NCI-H1694 (cell line): ENCODE results near the gene ACTBL2.
"Not testable (repeated sequence)": the region's sequence is repeated elsewhere in the genome, so short reads cannot be mapped to it uniquely, and the experiment has no call there.

Source experiments
- DNase-seq: peaks from one replicate; lab custom pipeline; 2025; lab: John Stamatoyannopoulos, UW

The ACTBL2 gene

DNA sequence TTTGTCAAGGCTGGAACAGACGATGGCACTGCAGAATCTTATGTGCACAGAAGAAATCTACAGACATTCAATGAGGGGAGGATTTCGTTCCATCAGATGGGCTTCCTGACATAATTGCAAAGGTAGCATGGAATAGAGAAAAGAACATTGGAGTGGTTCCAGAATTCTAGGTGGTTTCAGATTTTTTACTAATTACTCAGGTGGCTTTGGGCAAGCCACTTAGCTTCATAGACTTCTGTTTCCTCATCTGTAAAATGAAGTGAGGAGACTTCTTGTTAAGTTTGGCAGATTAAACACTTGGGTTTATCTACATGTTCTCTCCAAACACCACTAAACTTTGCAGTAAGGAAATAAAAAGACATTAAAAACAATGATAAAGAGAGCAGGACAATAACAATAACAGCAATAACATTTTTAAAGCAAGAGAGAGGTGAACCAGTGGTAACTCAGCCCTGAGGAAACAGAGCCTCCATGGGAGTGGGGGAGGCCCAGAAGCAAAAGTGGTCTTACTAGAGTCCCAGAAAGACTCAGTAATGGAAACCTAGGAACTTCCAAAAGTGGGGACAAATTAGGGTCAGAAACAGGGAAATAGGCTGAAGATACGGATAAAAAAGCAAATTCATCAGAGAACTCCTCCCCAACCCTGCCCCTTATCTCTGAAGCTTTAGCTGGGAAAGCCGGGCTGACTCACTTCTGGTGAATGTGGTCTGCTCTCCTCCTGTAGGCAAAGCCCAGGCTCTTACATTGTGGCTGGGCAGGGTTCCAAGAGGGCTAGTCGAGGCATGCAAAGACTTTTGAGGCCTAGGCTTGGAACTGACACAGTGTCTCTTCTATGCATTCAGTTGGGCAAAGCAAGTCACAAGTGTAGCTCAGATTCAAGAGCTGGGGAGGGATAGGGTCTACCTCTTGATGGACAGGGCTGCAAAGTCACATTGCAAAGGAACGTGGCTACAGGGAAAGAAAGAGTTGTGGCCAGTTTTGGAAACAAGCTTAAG is 11.8 kb upstream of the ACTBL2 start:
- peak; percentile 31 for DNase-seq

DNA sequence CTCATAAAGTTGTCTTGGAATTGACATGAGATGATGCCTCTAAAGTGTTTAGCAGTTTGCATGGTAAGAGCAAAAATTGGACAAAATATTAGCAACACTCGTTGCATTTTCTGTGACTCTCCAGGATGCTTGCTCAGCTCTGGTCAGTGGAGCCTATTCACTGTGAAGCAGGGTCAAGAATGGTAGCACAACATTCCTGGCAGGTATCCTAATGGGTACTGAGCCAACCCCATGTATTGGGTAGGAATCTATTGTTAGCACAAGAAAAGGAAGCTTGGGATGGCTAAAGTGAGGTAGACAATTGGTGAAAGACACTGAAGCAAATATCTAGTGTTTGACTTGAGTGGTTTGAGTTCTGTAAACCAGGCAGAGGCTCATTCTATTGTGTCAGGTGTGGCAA is 10.4 kb upstream of the ACTBL2 start:
- DNase-seq = no peak

DNA sequence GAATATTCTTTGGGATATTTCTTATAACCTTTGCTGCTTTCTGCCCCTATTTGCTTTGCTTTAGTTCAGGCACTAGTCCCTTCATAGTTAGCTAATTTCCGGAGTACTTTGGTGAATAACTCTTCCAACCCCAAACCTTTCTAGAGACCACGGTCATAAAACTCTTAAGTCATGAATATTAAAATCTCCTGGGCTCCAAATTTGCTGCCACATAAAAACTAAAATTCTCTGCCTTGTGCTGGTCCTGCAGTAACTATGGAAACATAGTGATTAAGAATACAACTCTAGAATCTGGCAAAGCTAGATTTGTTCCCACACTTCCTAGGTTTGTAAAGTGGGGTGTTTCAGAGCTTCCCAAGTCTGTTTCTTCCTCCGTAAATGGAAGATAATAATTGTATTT is 10.0 kb upstream of the ACTBL2 start:
- DNase-seq = no peak

DNA sequence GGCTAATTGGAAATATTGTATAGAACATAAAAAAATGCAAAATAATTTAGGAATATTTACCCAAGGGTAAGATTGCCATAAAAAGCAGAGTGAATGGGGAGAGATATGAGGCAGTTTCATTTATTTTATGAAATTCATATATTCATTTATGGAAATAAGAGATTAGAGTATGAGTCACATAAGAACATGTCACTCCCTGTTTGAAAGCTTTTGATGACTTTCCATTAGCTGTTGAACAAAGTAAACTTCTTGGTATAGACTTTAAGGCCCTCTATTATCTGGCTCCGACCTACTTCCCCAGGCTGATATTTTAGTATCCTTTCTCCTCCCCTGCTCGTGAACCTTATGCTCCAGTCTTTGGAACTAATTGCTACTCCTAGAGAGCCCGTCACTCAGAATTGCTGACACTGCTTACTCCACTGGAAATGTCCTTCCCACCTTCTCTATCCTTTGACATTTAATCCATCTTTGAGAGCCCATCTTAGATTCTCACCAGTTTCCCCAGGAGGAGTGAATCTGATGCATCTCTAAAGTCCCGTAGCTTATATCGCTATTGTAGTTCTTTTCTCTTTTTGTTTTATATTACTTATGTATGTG is 8.9 kb upstream of the ACTBL2 start:
- no peak for DNase-seq

DNA sequence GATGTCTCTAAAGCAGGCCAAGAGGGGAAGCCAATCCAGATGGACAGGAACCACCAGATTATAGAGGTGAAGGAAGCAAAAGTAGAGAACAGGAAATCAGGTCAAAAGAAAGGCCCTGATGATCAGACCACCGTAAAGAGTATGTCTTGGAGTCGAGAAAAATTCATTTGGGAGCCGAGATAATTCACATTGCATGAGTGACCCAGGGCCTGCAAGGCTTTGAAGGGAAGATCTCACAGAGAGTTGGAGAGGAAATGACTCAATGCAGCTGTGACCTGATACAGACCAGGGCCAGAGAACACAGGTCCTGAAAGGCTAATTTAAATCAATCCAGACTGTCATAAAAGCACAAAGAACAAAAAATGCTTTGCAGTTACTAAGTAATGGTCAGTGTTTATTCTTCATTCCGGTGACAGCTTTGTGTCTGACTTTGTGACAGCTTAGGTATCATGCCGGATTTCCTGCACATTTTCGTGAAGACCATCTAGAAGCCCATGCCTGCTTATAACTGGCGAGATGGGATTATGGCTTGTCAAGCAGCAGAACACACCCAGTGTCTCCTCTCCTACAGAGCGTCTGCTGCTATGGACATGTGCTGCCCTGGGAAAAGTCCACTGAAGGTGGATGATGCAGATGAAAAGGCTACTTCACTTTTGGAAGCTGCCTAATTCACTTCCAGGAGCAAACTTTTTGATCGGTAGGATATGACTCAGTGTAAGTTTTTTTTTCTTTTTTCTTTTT is 5.8 kb upstream of the ACTBL2 start:
- DNase-seq = no peak

DNA sequence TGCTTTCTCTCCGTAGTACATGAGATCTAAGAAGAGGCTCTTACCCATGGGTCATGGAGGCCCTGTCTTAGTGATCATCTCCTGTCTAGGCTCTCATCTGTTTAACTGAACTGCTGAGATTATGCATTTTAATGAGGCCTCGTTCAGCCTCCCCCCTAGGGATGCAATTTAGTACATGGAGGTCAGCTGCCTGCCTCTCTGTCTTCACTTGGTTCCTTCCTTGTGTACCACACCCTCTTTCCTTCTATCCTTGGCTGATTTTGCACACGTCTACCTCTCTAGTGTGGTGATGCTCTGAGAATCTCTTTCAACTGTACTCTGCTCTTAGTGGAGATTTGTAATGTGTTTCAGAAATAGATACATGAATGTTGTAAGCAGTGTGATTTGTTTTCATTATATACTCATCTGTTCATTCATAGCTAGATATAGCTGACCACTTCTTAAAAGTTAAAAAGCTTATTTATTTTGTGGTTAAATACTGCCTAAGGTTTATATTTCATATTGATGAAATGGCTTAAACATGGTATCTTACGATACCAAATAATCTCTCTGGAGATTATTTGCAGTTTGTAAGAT is 3.5 kb upstream of the ACTBL2 start:
- DNase-seq = no peak

DNA sequence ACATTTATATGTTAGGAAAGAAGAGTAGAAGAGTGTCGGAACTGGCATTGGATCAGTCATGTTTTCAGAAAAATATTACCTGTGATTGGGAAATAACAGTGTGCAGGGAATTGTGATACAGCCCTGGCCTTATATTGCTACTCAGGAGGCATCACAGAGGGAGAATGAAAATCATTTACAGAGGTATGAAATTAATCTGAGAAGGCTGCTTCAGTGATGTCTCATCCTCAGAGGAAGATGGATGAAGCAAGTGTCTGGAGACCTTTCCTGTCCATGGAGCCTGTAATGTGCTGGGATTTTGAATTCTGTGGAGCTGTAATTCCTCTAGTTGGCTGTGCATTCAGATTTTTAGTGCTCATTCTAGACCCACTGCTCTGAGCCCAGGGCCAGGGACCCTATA is 3.8 kb downstream of the ACTBL2 start:
- DNase-seq = no peak

DNA sequence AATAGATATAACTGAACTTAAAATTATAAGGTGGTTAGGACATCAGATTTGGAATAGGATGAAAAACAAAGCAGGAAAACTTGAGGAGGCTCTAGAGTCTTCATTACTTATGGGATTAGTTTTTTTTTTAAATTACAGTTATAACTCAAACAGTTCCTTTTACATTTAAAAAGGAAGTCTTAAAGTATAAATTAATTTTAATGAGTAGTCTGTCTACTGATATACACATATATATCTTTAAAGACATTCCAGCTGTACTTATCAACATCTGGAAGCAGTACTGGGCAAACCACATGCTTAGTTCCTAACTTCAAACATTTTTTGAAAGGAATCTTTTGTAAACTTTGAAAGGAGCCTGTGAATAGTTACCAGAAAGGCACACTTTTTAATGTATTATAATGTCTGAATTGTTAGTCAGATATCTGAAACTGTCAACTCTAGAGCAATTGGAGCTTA is 6.0 kb downstream of the ACTBL2 start:
- DNase-seq = no peak

DNA sequence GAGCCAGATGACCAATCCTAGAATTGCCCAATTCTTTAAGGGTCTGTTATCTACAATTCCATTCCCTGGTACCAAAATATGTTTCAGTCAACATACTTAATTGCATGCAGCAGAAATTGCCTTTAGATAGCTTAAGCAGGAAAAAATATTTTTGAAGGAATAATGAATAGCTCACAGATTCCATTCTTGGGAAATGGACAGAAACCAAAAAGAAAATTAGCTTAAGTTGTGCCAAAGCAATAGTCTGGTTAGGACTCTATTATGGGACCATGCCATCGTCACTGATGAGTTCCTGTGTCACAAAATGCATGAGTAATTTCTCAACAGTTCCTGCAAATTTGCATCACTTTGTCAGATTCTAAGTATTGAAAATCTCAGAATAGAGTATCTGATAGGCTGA is 12.3 kb downstream of the ACTBL2 start:
- no peak for DNase-seq

DNA sequence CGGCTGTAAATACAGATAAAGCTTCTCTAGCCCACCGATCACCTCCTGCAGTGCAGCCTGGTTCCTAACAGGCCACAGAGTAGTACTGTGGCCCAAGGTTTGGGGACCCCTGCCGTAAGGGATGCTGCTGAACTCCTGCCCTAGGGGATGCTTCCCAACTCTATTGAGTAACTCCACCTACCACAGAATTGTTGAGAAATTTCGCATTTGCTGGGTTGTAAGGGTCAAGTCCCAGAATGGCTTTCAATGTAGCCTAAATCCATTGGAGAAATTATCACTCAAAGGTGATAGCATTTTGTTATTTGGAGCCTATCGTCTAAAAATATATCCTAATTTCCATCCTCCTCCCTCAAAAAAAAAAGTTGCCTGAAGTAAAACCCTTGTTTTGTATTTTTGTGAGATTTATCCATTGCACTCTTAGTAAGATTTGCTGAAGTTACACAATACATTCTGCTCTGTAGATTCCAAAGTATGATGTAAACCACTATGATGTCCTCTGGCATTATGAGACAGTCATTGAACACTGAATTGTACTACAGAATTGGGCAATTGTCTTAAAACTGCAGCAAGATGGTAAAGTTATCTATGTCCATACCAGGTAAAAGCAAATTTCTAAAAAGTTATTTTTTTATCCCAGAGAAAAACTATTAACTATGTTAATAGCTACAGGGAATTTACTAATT is 14.0 kb downstream of the ACTBL2 start:
- DNase-seq = no peak

DNA sequence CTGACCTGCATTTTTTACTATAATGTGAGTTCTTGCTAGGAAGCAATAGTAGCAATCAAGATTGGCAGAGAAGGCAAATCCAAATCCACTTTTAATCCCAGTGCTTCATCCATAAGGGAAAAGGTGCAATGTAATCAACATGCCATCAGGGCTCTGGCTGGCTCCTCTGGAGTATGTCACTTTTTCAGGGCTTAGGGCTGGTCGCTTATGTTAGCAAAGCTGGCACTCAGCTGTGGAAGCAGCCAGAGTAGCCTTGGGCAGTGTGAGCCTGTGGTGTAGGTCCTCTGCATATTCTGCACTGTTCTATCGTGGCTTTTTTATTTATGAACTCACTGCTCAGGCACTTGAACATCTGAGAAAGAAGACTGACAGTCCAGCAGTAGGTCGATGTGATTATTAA is 16.1 kb downstream of the ACTBL2 start:
- DNase-seq = no peak

DNA sequence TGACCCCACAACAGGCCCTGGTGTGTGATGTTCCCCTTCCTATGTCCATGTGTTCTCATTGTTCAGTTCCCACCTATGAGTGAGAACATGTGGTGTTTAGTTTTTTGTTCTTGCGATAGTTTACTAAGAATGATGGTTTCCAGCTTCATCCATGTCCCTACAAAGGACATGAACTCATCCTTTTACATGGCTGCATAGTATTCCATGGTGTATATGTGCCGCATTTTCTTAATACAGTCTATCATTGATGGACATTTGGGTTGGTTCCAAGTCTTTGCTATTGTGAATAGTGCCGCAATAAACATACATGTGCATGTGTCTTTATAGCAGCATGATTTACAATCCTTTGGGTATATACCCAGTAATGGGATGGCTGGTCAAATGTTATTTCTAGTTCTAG is 22.6 kb downstream of the ACTBL2 start:
- DNase-seq = not testable (repeated sequence)

DNA sequence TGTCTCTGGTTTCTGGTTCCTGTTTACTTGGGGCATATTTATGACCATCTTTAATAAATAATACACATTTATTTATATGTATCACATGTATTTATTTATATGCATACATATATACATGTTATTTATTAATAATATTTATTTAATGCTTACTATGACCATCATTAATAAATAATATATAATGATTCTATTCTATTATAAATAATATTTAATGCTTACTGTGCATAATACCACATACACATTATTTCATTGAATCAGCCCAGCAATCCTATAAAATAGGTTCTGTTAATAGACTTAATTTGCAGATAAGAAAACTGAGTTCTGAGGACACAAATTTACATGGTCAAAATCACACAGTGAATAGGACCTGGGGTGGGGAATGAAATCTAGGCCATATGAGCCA is 24.2 kb downstream of the ACTBL2 start:
- DNase-seq = no peak

DNA sequence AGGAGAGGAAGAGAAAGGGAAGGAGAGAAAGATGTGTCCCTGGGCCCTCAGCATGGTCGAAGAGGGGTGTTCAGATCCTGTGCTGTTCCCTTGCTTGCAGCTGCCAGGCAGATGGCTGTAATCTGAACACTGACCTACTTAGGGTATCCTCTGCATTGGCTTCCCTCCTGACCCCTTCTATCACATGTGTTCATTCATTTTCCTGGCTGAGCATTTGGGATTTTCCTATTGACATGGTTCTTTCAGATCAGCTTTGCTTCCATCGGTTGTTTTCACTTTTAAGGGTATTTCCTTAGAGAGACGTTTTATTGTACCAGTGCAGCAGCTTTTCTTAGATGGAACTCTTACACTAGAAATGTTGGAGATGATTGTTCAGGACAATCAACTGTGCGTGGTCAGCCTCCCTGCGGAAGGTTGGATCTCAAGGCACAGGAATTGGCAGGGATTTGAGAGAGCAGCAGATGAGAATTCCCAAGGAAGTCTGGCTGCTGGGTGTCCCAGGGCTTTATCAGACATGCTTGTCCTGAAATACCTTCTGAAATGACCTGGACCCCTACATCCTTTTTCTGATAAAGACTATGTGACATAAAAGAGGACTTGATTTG is 26.0 kb downstream of the ACTBL2 start:
- DNase-seq = no peak

DNA sequence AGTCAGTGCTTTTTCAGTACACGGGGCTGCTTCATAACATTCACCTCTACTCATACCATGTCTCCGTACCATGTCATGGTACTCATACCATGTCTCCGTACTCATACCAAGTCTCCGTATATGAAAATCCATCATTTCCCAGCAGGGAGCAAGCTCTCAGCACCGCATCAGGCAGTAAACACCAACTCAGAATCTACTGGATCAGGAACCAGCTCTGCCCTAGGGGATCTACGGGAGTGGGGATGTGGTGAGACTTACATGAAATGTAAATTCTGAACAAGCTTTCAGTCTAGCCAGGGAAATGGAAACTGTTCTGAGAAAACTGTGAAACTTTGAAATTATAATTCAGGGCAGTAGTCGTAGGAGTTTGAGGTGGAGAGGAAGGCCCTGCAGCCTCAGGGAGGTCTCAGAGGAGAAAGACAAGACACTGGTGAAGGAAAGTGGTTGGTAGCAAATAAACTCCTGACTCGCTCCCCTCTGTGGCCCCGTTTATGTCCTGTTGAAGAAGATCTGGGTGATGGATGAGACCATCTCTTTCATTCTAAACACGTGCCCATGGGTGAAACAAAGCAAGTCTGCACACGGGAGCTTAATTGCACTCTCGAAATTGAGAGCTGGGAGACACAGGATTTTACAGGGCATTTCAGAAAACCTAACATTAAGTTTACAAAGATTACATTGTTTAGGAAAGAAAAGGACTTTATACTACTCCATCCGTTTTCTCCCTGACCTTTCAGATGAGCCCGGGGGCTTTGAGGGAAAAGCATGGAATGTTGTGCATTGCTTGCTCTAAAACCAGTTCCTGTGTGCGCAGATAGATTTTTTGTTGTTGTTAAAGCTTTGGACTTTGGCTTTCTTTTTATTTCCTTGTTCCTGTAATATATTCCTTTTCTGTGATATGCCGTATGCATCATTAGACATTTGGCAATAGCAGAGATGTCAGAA is 26.8 kb downstream of the ACTBL2 start:
- DNase-seq = no peak

DNA sequence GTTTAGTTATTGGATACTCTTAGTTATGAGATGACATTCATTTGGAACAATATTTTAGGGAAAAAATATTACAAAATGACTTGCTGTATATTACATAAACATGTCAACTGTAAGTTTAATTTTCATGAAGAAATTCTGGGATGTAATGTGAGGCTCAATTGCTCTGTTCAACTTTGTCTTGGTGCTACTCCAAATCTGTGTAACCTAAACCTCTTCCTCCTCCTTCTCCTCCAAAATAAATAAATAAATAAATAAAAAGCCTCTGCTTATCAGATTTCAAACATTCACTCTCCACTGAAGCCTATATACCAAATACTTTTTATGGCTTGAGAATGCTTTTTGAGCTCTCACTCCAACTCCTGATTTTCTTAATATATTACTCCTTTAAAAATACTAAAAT is 27.7 kb downstream of the ACTBL2 start:
- DNase-seq = no peak

DNA sequence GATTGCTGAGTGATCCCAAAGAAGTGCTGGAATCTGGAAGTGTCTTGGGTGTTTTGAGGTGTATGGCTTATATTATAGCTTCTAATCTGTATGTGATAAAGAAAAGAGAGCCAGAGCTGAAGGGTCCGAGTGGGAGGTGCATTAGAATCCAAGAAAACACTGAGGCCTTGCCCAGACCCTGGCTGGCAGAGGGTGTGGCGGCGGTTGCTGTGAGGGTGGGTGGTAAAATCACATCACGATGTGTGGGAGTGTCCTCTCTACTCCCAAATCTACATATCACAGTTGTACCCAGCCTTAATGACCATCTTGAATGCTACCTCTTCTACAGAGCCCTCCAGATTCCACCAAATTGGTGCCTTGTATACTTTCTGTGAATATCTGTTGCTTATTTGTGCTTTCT is 28.9 kb downstream of the ACTBL2 start:
- no peak for DNase-seq

DNA sequence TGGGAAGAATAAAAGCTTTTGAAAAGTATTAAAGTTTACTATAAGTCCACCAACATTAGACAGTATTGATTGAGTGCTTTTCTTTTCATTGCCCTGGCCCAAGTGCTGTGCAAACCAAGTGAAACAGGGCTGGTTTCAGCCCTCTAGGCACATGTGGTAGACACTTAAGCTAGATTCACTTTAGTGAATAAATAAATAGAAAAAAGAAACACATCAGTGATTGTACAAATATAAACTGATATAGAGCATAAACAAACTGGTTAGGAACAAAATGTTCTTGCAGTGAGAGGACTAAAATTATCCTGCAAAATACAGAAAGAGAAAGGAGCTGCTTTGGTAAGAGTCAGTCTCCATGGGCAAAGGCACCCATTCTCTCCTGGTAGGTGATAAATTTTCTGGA is 29.7 kb downstream of the ACTBL2 start:
- DNase-seq = no peak

DNA sequence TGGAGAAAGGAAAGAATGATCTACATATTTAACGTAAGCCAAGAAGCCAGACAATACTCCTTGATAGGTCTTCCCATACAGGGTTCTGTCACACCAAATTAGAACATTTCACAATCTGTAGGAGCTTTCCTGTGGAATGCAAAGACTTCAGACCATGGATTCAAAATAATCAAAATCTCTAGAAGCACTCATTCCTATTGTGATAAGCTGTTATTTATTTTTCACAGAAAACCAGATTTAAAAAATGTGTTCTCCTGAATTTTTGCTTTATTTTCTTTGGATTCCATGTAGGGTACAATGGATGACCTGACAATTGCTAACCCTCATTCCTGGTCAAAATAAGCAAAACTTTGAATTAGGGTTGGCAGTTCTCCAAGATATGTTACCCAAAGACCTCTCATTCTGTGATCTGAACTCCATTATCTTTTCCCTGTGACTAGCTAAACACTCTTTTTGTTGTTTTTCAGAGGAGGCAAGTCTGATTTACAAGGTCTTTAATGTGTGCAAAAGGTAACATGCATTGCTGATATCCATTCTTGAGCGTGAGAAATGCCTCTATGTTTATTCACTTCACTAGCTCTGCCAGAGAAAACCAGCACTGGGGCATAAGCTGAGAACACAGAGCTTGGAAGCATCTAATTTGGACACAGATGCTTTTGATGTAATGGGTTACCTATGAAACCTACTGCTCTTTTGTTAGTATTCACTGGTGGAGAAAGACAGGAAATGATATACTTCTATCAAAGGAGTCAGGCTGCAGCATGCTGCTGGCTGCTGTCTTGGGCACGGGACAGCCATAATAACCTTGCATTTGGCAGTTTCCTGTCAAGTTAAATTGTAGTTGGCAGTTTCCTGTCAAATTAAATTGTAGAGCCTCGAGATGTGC is 31.4 kb downstream of the ACTBL2 start:
- no peak for DNase-seq
